Endothelial cell (in vitro differentiated cells): Measurements from ENCODE around the gene MCM9. TPM values are rescaled to one million over a fixed set of nuclear protein-coding genes. Genes with fewer than 3 reads are reported as not detected.

Source experiments
- DNase-seq: peaks from one replicate; pipeline ENCODE4 v3.0.0; 2021; ENCODE audit warnings: low spot score
- H3K27ac Mint-ChIP-seq: one replicate; pipeline ENCODE4 v1.8.0; 2021; ENCODE audit warnings: mixed read lengths, inconsistent platforms; ENCODE audit not compliant: unreplicated experiment
- H3K27me3 Mint-ChIP-seq: one replicate; pipeline ENCODE4 v1.8.0; 2021; ENCODE audit warnings: mild to moderate bottlenecking, moderate library complexity, mixed read lengths, inconsistent platforms; ENCODE audit not compliant: unreplicated experiment
- H3K36me3 Mint-ChIP-seq: one replicate; pipeline ENCODE4 v1.8.0; 2021; ENCODE audit warnings: mild to moderate bottlenecking, low read depth, mixed read lengths, inconsistent platforms; ENCODE audit not compliant: unreplicated experiment
- H3K4me1 Mint-ChIP-seq: one replicate; pipeline ENCODE4 v1.8.0; 2021; ENCODE audit warnings: mild to moderate bottlenecking, mixed read lengths, inconsistent platforms; ENCODE audit not compliant: unreplicated experiment
- H3K4me3 Mint-ChIP-seq: one replicate; pipeline ENCODE4 v1.8.0; 2021; ENCODE audit warnings: mild to moderate bottlenecking, mixed read lengths, inconsistent platforms; ENCODE audit not compliant: unreplicated experiment
- H3K9me3 Mint-ChIP-seq: one replicate; pipeline ENCODE4 v1.8.0; 2021; ENCODE audit warnings: mixed read lengths, inconsistent platforms; ENCODE audit not compliant: unreplicated experiment
- CTCF ChIP-seq: fragments of 200-600 bp; sonication (generic); IDR thresholded peaks from one replicate; pipeline ENCODE4 v1.5.0; 2021; ENCODE audit warnings: antibody characterized with exemption; ENCODE audit not compliant: unreplicated experiment
- total RNA-seq: library from RNA; stranded (reverse); fragmentation: NEBNext Ultra II Directional; extraction: Animal tissue kit (Norgen Biotek cat#: 25700); gene quantifications from one replicate; pipeline ENCODE4 v1.2.1, GENCODE V29; 2021; ENCODE audit not compliant: unreplicated experiment

Gene MCM9
- total RNA-seq, 1 donor from 2014 or later = 12.8 TPM

- H3K9me3 Mint-ChIP-seq = no peaks in the 10 kb centered on the region
- H3K27me3 Mint-ChIP-seq = peaks cover 1% of the 10 kb centered on the region
- H3K4me1 Mint-ChIP-seq = no peaks in the 10 kb centered on the region
Measured at GRCh38 chr6:118815495-118815894, 119.5 kb downstream of the MCM9 start.

GRCh38 chr6:118813775-118814174 lies 121.2 kb downstream of the MCM9 start:
- Mint-ChIP-seq H3K27me3 (no peaks in the 10 kb centered on the region), H3K27ac (no peak overlapping the region), H3K4me3 (no peak overlapping the region), H3K4me1 (no peaks in the 10 kb centered on the region), H3K36me3 (peaks cover 6% of the 10 kb centered on the region), H3K9me3 (no peaks in the 10 kb centered on the region)
- DNase-seq = no peak
- no peak for TF ChIP-seq CTCF

More at GRCh38 chr6:118815495-118815894, 119.5 kb downstream of the MCM9 start:
- Mint-ChIP-seq H3K27ac (no peak overlapping the region), H3K4me3 (no peak overlapping the region), H3K36me3 (peaks cover 6% of the 10 kb centered on the region)
- DNase-seq = no peak
- TF ChIP-seq CTCF = no peak

GRCh38 chr6:118812970-118813369 lies 122.0 kb downstream of the MCM9 start:
- Mint-ChIP-seq H3K9me3 (no peaks in the 10 kb centered on the region), H3K27ac (no peak overlapping the region), H3K36me3 (peaks cover 6% of the 10 kb centered on the region), H3K4me3 (no peak overlapping the region), H3K27me3 (no peaks in the 10 kb centered on the region), H3K4me1 (no peaks in the 10 kb centered on the region)
- no peak for DNase-seq
- no peak for TF ChIP-seq CTCF

GRCh38 chr6:118810420-118811027 lies 124.4 kb downstream of the MCM9 start:
- no peak overlapping the region for H3K4me3 Mint-ChIP-seq
- no peak for TF ChIP-seq CTCF
- no peaks in the 10 kb centered on the region for H3K4me1 Mint-ChIP-seq
- no peak for DNase-seq
- no peaks in the 10 kb centered on the region for H3K9me3 Mint-ChIP-seq
- peaks cover 3% of the 10 kb centered on the region for H3K27me3 Mint-ChIP-seq
- no peak overlapping the region for H3K27ac Mint-ChIP-seq
- H3K36me3 Mint-ChIP-seq = no peaks in the 10 kb centered on the region

- Mint-ChIP-seq H3K4me1 (no peaks in the 10 kb centered on the region), H3K4me3 (no peak overlapping the region), H3K27ac (no peak overlapping the region), H3K27me3 (peaks cover 5% of the 10 kb centered on the region), H3K36me3 (no peaks in the 10 kb centered on the region), H3K9me3 (no peaks in the 10 kb centered on the region)
- no peak for DNase-seq
- no peak for TF ChIP-seq CTCF
Measured at GRCh38 chr6:118808793-118809638, 125.9 kb downstream of the MCM9 start.
